SK-N-SH treated with all-trans-retinoic acid at 6 μM for 48 hours (cell line): ENCODE measurements around the gene IHH.

Experiments used
- ATAC-seq: fragments of 200-7000 bp; cut with Tn5 transposase; 3 replicates; pipeline ENCODE4 v1.9.1; 2020; ENCODE audit warnings: mild to moderate bottlenecking, moderate library complexity
- ARNTL ChIP-seq: fragments of 450-650 bp; formaldehyde crosslinking; IDR thresholded peaks from 2 replicates; pipeline ENCODE4 v1.5.0; 2020; ENCODE audit warnings: low read depth, mild to moderate bottlenecking, moderate library complexity, borderline replicate concordance
- BACH2 ChIP-seq: fragments of 250-450 bp; sonication (Bioruptor Pico); IDR thresholded peaks from 2 replicates; pipeline ENCODE4 v1.9.0; 2021; ENCODE audit warnings: mild to moderate bottlenecking, borderline replicate concordance
- CREB5 ChIP-seq: fragments of 250-450 bp; sonication (Bioruptor Pico); IDR thresholded peaks from 2 replicates; pipeline ENCODE4 v1.5.1; 2020; ENCODE audit warnings: low read depth, mild to moderate bottlenecking, moderate library complexity
- CSDC2 ChIP-seq: fragments of 250-450 bp; sonication (Bioruptor Pico); IDR thresholded peaks from 2 replicates; pipeline ENCODE4 v1.5.0; 2020; ENCODE audit warnings: mild to moderate bottlenecking, moderate library complexity
- CSRNP3 ChIP-seq: fragments of 250-450 bp; sonication (Bioruptor Pico); IDR thresholded peaks from 2 replicates; pipeline ENCODE4 v1.5.1; 2021; ENCODE audit warnings: mild to moderate bottlenecking, moderate library complexity
- ESRRG ChIP-seq: fragments of 250-450 bp; sonication (Bioruptor Pico); IDR thresholded peaks from 2 replicates; pipeline ENCODE4 v1.6.1; 2021; ENCODE audit warnings: mild to moderate bottlenecking
- ISL1 ChIP-seq: fragments of 250-450 bp; sonication (Bioruptor Pico); IDR thresholded peaks from 2 replicates; pipeline ENCODE4 v2.1.2; 2022; ENCODE audit warnings: mild to moderate bottlenecking, moderate library complexity
- OSR1 ChIP-seq: fragments of 250-450 bp; sonication (Bioruptor Pico); IDR thresholded peaks from 2 replicates; pipeline ENCODE4 v1.8.0; 2022; ENCODE audit warnings: moderate library complexity, mild to moderate bottlenecking, inconsistent platforms
- PATZ1 ChIP-seq: fragments of 250-450 bp; sonication (Bioruptor Pico); IDR thresholded peaks from 2 replicates; pipeline ENCODE4 v1.8.0; 2020; ENCODE audit warnings: mild to moderate bottlenecking, moderate library complexity, borderline replicate concordance
- POU6F1 ChIP-seq: fragments of 250-450 bp; sonication (Bioruptor Pico); IDR thresholded peaks from 2 replicates; pipeline ENCODE4 v1.8.0; 2021; ENCODE audit warnings: low read depth, mild to moderate bottlenecking, moderate library complexity, borderline replicate concordance
- PPARA ChIP-seq: fragments of 250-450 bp; sonication (Bioruptor Pico); IDR thresholded peaks from 2 replicates; pipeline ENCODE4 v1.5.0; 2020; ENCODE audit warnings: mild to moderate bottlenecking, borderline replicate concordance
- RARB ChIP-seq: fragments of 250-450 bp; sonication (Bioruptor Pico); IDR thresholded peaks from 2 replicates; pipeline ENCODE4 v1.8.0; 2021; ENCODE audit warnings: mild to moderate bottlenecking, moderate library complexity
- SNAI2 ChIP-seq: fragments of 250-450 bp; sonication (Bioruptor Pico); IDR thresholded peaks from 2 replicates; pipeline ENCODE4 v1.5.0; 2020; ENCODE audit warnings: mild to moderate bottlenecking, moderate library complexity
- TCF4 ChIP-seq: fragments of 250-450 bp; sonication (Bioruptor Pico); IDR thresholded peaks from 2 replicates; pipeline ENCODE4 v1.8.0; 2021; ENCODE audit warnings: mild to moderate bottlenecking, moderate library complexity, borderline replicate concordance
- TOX ChIP-seq: fragments of 250-450 bp; sonication (Bioruptor Pico); IDR thresholded peaks from 2 replicates; pipeline ENCODE4 v1.8.0; 2021; ENCODE audit warnings: mild to moderate bottlenecking, moderate library complexity, borderline replicate concordance
- TSHZ2 ChIP-seq: fragments of 250-450 bp; sonication (Bioruptor Pico); IDR thresholded peaks from 2 replicates; pipeline ENCODE4 v1.5.0; 2020; ENCODE audit warnings: mild to moderate bottlenecking, moderate library complexity
- ZC3H10 ChIP-seq: fragments of 250-450 bp; sonication (Bioruptor Pico); IDR thresholded peaks from 2 replicates; pipeline ENCODE4 v1.5.1; 2021; ENCODE audit warnings: mild to moderate bottlenecking, moderate library complexity
- ZFP3 ChIP-seq: fragments of 250-450 bp; sonication (Bioruptor Pico); IDR thresholded peaks from 2 replicates; pipeline ENCODE4 v1.5.0; 2020; ENCODE audit warnings: mild to moderate bottlenecking, moderate library complexity
- ZFP30 ChIP-seq: fragments of 450-650 bp; formaldehyde crosslinking; IDR thresholded peaks from 2 replicates; pipeline ENCODE4 v1.5.0; 2022; ENCODE audit warnings: mild to moderate bottlenecking, moderate library complexity
- ZNF565 ChIP-seq: fragments of 450-650 bp; formaldehyde crosslinking; conservative IDR thresholded peaks from 2 replicates; pipeline ENCODE4 v1.5.0; 2020; ENCODE audit warnings: low read depth, mild to moderate bottlenecking, moderate library complexity
- ZNF70 ChIP-seq: fragments of 450-650 bp; formaldehyde crosslinking; IDR thresholded peaks from 2 replicates; pipeline ENCODE4 v1.5.0; 2020; ENCODE audit warnings: mild to moderate bottlenecking, moderate library complexity
- ZNF8 ChIP-seq: fragments of 450-650 bp; formaldehyde crosslinking; IDR thresholded peaks from 2 replicates; pipeline ENCODE4 v1.5.0; 2020; ENCODE audit warnings: mild to moderate bottlenecking, moderate library complexity

The IHH gene

GRCh38 chr2:219038600-219038999, 22.1 kb downstream of the IHH start:
- TF ChIP-seq ARNTL (no peak), BACH2 (CRISPR knock-in tag) (no peak), ZFP3 (no peak), OSR1 (no peak), PATZ1 (CRISPR knock-in tag) (no peak), TCF4 (no peak), CSDC2 (CRISPR knock-in tag) (no peak), CREB5 (CRISPR knock-in tag) (no peak), ZNF70 (CRISPR knock-in tag) (no peak), TSHZ2 (CRISPR knock-in tag) (no peak), RARB (CRISPR knock-in tag) (no peak)
- TF ChIP-seq, all 23 proteins: peak for 0
- ATAC-seq = no peak

- no peak for ATAC-seq
Measured at GRCh38 chr2:219037783-219038499, 22.8 kb downstream of the IHH start.

More at GRCh38 chr2:219037783-219038499, 22.8 kb downstream of the IHH start:
- TF ChIP-seq ZC3H10 (CRISPR knock-in tag) (no peak), POU6F1 (CRISPR knock-in tag) (no peak), ZNF70 (CRISPR knock-in tag) (no peak), CSRNP3 (no peak), ARNTL (no peak), CSDC2 (CRISPR knock-in tag) (no peak), ESRRG (CRISPR knock-in tag) (no peak), ZNF565 (CRISPR knock-in tag) (no peak), ISL1 (CRISPR knock-in tag) (no peak), ZFP30 (no peak), SNAI2 (CRISPR knock-in tag) (no peak), CREB5 (CRISPR knock-in tag) (no peak), PPARA (CRISPR knock-in tag) (no peak), RARB (CRISPR knock-in tag) (no peak), TOX (CRISPR knock-in tag) (no peak), OSR1 (no peak), BACH2 (CRISPR knock-in tag) (no peak), ZNF8 (no peak), TSHZ2 (CRISPR knock-in tag) (no peak)
